ENCODE data around the gene GPHB5. TPM values are rescaled to one million over a fixed set of nuclear protein-coding genes. Genes with fewer than 3 reads are reported as not detected.

The GPHB5 gene
- total RNA-seq, 6 experiments from 2014 or later = not detected

- ATAC-seq = peak; percentile 73 to 87 (median 80)
- Histone ChIP-seq H3K4me3 (no peak overlapping the region), H3K4me1 (no peaks in the 10 kb centered on the region), H3K36me3 (no peaks in the 10 kb centered on the region), H3K27me3 (no peaks in the 10 kb centered on the region), H3K9me3 (no peaks in the 10 kb centered on the region), H3K27ac (no peak overlapping the region)
- intact Hi-C loops (cut with DNase I) = loop anchor here (10.0 kb wide), 2 partner anchors 102 to 1102 kb away; no protein-coding TSS in a partner anchor
- whole genome bisulfite sequencing (ENCODE audit: insufficient coverage, low coverage, low lambda C conversion rate, missing lambda C conversion rate) = 41% methylated on average over 5 of the region's 5 CpGs
- DNase-seq = no peak
- no peak for TF ChIP-seq POLR2A (IDR thresholded peaks at IDR 0.05)
- TF ChIP-seq, protein P1, sequence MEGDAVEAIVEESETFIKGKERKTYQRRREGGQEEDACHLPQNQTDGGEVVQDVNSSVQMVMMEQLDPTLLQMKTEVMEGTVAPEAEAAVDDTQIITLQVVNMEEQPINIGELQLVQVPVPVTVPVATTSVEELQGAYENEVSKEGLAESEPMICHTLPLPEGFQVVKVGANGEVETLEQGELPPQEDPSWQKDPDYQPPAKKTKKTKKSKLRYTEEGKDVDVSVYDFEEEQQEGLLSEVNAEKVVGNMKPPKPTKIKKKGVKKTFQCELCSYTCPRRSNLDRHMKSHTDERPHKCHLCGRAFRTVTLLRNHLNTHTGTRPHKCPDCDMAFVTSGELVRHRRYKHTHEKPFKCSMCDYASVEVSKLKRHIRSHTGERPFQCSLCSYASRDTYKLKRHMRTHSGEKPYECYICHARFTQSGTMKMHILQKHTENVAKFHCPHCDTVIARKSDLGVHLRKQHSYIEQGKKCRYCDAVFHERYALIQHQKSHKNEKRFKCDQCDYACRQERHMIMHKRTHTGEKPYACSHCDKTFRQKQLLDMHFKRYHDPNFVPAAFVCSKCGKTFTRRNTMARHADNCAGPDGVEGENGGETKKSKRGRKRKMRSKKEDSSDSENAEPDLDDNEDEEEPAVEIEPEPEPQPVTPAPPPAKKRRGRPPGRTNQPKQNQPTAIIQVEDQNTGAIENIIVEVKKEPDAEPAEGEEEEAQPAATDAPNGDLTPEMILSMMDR (IDR thresholded peaks at IDR 0.05) = peak; percentile 77 to 84 (median 78)
Measured at GRCh38 chr14:63276492-63277342, 42.0 kb downstream of the GPHB5 start.

GRCh38 chr14:63276016-63276415 lies 42.7 kb downstream of the GPHB5 start:
- Histone ChIP-seq H3K9me3 (no peaks in the 10 kb centered on the region), H3K4me3 (no peak overlapping the region), H3K4me1 (no peaks in the 10 kb centered on the region), H3K27ac (no peak overlapping the region), H3K27me3 (no peaks in the 10 kb centered on the region), H3K36me3 (no peaks in the 10 kb centered on the region)
- 33% methylated on average over 1 of the region's 4 CpGs for WGBS (ENCODE audit: insufficient coverage, low coverage, low lambda C conversion rate, missing lambda C conversion rate)
- DNase-seq = no peak
- ATAC-seq = no peak
- intact Hi-C loops (cut with DNase I) = loop anchor here (10.0 kb wide), 2 partner anchors 101 to 1101 kb away; no protein-coding TSS in a partner anchor
- TF ChIP-seq, protein P1 (IDR thresholded peaks at IDR 0.05) = no peak
- TF ChIP-seq POLR2A (IDR thresholded peaks at IDR 0.05) = no peak

DNA sequence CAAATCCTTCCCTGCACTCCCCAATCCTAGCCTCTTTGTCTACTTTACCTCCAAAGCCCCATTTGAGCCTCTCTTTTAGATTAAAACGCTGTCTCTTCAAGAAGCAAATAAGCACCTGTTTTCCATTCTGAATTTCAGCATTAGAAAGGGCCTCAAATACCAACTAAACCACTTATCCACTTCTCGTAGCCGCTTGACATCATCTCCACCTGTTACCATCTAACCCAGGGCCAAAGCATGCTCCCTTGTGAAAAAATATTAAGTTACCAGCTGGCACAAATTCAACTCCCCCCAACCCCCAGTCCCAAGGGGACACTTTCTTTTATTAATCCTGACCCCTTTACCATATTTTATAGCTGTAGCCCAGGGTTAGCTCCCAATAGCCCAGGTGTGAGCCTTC lies 43.1 kb downstream of the GPHB5 start:
- Histone ChIP-seq H3K27ac (no peak overlapping the region), H3K4me1 (no peaks in the 10 kb centered on the region), H3K36me3 (no peaks in the 10 kb centered on the region), H3K27me3 (no peaks in the 10 kb centered on the region), H3K4me3 (no peak overlapping the region), H3K9me3 (no peaks in the 10 kb centered on the region)
- no peak for ATAC-seq
- 65% methylated on average over 3 of the region's 3 CpGs for WGBS (ENCODE audit: insufficient coverage, low coverage, low lambda C conversion rate, missing lambda C conversion rate)
- DNase-seq = no peak
- intact Hi-C loops (cut with DNase I) = loop anchor here (10.0 kb wide), 2 partner anchors 101 to 1101 kb away; no protein-coding TSS in a partner anchor
- TF ChIP-seq POLR2A (IDR thresholded peaks at IDR 0.05) = no peak
- TF ChIP-seq, protein P1 (IDR thresholded peaks at IDR 0.05) = no peak

DNA sequence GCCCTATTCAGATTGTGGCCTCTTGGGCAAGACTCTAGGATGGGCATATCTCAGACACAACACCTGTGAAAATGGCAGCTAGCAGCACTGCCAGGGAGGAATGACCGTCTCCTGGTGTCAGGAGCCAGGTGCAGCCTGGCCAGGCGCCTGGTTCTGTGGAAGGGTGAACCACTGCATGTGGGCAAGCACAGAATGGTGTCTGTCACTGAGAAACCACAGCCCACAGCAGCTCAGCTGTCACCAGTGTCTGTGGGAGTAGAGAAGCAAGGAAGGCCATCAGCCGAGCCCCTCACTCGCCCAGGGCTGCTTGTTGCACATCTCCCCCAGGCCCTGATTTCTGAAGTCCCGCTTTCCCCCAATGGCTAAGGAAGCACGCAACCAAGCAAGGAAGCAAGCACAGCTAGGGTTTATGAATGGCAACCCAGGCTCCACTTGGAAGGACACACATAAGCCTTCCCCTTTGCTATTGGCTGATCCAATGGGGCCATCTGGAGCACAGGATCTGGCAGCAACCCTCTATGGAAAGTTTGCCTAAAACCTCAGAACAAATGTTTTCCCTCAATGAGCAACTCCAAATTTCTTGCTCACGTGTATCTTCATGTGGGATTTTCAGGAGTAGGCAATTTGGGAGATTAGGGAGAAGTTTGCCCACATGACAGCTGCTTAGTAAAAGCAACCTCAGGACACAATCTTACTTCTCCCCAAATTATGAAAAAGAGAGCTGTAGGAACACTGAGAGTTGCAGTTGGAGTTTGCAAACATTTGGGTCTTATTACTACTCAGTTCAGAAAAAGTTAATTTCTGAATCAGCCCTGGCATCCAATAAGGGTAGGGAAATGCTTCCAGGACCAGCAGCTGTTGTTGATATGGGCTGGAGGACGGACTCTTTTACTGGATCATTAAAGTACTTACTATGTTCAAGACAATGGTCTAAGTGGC lies 44.7 kb downstream of the GPHB5 start:
- DNase-seq = no peak
- 60% methylated on average over 4 of the region's 8 CpGs for WGBS (ENCODE audit: insufficient coverage, low coverage, low lambda C conversion rate, missing lambda C conversion rate)
- intact Hi-C loops (cut with DNase I) = loop anchor here (10.0 kb wide), 2 partner anchors 99 to 1099 kb away; no protein-coding TSS in a partner anchor
- no peak for TF ChIP-seq POLR2A (IDR thresholded peaks at IDR 0.05)
- TF ChIP-seq, protein P1 (IDR thresholded peaks at IDR 0.05) = no peak
- no peaks in the 10 kb centered on the region for H3K36me3 ChIP-seq
- H3K4me1 ChIP-seq = no peaks in the 10 kb centered on the region
- no peak for ATAC-seq
- H3K27ac ChIP-seq = no peak overlapping the region
- no peak overlapping the region for H3K4me3 ChIP-seq
- H3K27me3 ChIP-seq = no peaks in the 10 kb centered on the region
- H3K9me3 ChIP-seq = no peaks in the 10 kb centered on the region

Data from right lobe of liver (tissue), 6 donors.